ENCODE results near the gene ZNF789. TPM values are rescaled to one million over a fixed set of nuclear protein-coding genes. Genes with fewer than 3 reads are reported as not detected.

Gene ZNF789
- total and polyA plus RNA-seq, 9 of the 15 experiments (the other 6 are each of a cell fraction or from before 2014, with no cell fraction given), result 6.1 to 57.0 (median 24.8) TPM

DNA sequence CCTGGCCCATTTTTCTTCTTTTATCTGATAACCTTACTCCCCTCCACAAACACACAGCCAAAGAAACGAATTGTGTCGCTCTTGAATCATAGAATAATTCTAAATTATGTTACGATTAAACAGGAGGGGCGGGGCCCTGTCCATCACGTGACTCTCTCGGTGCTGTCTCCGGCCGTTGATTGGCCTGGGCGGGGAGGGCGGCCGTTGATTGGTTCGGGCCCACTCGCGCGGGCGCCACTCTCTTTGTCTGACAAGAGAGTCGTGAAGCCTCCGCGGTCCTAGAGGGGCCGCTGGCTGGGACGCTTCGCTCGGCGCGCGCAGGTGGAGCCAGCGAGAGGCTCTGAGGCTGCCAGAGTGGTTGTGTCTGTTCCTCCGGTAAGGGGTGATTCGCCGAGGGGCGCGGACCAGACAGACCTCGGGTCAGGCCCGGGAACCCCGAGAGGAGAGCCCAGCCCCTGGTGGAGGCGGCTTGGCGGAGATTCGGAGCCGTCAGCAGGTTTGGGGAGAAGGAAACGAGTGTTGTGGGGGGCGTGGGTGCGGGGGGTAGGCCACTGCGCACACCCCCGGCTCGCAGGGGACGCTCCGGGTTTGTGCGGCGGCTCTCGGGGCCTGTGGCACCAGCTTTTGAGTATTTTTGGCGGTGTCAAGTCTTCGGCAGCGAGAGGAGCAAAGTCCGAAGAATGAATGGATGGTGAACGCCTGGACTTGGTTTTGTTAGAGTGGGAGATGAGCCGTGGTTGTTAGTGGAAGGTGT, at the start of gene ZNF789 (continued):
- TF ChIP-seq, protein P1, sequence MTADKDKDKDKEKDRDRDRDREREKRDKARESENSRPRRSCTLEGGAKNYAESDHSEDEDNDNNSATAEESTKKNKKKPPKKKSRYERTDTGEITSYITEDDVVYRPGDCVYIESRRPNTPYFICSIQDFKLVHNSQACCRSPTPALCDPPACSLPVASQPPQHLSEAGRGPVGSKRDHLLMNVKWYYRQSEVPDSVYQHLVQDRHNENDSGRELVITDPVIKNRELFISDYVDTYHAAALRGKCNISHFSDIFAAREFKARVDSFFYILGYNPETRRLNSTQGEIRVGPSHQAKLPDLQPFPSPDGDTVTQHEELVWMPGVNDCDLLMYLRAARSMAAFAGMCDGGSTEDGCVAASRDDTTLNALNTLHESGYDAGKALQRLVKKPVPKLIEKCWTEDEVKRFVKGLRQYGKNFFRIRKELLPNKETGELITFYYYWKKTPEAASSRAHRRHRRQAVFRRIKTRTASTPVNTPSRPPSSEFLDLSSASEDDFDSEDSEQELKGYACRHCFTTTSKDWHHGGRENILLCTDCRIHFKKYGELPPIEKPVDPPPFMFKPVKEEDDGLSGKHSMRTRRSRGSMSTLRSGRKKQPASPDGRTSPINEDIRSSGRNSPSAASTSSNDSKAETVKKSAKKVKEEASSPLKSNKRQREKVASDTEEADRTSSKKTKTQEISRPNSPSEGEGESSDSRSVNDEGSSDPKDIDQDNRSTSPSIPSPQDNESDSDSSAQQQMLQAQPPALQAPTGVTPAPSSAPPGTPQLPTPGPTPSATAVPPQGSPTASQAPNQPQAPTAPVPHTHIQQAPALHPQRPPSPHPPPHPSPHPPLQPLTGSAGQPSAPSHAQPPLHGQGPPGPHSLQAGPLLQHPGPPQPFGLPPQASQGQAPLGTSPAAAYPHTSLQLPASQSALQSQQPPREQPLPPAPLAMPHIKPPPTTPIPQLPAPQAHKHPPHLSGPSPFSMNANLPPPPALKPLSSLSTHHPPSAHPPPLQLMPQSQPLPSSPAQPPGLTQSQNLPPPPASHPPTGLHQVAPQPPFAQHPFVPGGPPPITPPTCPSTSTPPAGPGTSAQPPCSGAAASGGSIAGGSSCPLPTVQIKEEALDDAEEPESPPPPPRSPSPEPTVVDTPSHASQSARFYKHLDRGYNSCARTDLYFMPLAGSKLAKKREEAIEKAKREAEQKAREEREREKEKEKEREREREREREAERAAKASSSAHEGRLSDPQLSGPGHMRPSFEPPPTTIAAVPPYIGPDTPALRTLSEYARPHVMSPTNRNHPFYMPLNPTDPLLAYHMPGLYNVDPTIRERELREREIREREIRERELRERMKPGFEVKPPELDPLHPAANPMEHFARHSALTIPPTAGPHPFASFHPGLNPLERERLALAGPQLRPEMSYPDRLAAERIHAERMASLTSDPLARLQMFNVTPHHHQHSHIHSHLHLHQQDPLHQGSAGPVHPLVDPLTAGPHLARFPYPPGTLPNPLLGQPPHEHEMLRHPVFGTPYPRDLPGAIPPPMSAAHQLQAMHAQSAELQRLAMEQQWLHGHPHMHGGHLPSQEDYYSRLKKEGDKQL (CRISPR knock-in tag; IDR thresholded peaks at IDR 0.05; ENCODE audit: borderline replicate concordance), result no peak
- TF ChIP-seq, protein P2, sequence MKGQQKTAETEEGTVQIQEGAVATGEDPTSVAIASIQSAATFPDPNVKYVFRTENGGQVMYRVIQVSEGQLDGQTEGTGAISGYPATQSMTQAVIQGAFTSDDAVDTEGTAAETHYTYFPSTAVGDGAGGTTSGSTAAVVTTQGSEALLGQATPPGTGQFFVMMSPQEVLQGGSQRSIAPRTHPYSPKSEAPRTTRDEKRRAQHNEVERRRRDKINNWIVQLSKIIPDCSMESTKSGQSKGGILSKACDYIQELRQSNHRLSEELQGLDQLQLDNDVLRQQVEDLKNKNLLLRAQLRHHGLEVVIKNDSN (CRISPR knock-in tag; IDR thresholded peaks at IDR 0.05), result peak; percentile 99
- TF ChIP-seq HNRNPK (IDR thresholded peaks at IDR 0.05; ENCODE audit: low read depth, low read length, poor library complexity, severe bottlenecking) (no peak), ZNF79 (CRISPR knock-in tag; IDR thresholded peaks at IDR 0.05; ENCODE audit: low read depth) (no peak), TRIM24 (IDR thresholded peaks at IDR 0.05) (no peak), NCOA1 (IDR thresholded peaks at IDR 0.05; ENCODE audit: low read depth) (0 out of 2 replicates have a peak, but pooled peaks have one; percentile 52), ETV1 (tag; conservative IDR thresholded peaks at IDR 0.05; ENCODE audit: low read depth) (no peak), HDAC3 (IDR thresholded peaks at IDR 0.05; ENCODE audit: borderline replicate concordance, partially characterized antibody) (peak; percentile 42), CEBPG (CRISPR knock-in tag; IDR thresholded peaks at IDR 0.05) (no peak), CEBPG (tag; conservative IDR thresholded peaks at IDR 0.05 in 1 of 2, IDR thresholded peaks at IDR 0.05 in 1 of 2) (no peak), ZNF146 (CRISPR knock-in tag; IDR thresholded peaks at IDR 0.05; ENCODE audit: unreplicated experiment) (no peak), BRF1 (IDR thresholded peaks at IDR 0.05; ENCODE audit: borderline replicate concordance, extremely low read depth, insufficient read length) (no peak), NFE2L1 (tag; IDR thresholded peaks at IDR 0.05; ENCODE audit: borderline replicate concordance, low read depth) (no peak), BRCA1 (IDR thresholded peaks at IDR 0.05) (no peak), BRCA1 (CRISPR knock-in tag; IDR thresholded peaks at IDR 0.05) (no peak)
- TF ChIP-seq, protein P3, sequence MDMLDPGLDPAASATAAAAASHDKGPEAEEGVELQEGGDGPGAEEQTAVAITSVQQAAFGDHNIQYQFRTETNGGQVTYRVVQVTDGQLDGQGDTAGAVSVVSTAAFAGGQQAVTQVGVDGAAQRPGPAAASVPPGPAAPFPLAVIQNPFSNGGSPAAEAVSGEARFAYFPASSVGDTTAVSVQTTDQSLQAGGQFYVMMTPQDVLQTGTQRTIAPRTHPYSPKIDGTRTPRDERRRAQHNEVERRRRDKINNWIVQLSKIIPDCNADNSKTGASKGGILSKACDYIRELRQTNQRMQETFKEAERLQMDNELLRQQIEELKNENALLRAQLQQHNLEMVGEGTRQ (CRISPR knock-in tag; IDR thresholded peaks at IDR 0.05), result peak; percentile 99
- TF ChIP-seq, protein P4, sequence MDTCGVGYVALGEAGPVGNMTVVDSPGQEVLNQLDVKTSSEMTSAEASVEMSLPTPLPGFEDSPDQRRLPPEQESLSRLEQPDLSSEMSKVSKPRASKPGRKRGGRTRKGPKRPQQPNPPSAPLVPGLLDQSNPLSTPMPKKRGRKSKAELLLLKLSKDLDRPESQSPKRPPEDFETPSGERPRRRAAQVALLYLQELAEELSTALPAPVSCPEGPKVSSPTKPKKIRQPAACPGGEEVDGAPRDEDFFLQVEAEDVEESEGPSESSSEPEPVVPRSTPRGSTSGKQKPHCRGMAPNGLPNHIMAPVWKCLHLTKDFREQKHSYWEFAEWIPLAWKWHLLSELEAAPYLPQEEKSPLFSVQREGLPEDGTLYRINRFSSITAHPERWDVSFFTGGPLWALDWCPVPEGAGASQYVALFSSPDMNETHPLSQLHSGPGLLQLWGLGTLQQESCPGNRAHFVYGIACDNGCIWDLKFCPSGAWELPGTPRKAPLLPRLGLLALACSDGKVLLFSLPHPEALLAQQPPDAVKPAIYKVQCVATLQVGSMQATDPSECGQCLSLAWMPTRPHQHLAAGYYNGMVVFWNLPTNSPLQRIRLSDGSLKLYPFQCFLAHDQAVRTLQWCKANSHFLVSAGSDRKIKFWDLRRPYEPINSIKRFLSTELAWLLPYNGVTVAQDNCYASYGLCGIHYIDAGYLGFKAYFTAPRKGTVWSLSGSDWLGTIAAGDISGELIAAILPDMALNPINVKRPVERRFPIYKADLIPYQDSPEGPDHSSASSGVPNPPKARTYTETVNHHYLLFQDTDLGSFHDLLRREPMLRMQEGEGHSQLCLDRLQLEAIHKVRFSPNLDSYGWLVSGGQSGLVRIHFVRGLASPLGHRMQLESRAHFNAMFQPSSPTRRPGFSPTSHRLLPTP (IDR thresholded peaks at IDR 0.05; ENCODE audit: borderline replicate concordance, extremely low read depth, insufficient read length), result no peak

Data from K562 (cell line).